Measurements from ENCODE around the gene PLCZ1. TPM values are rescaled to one million over a fixed set of nuclear protein-coding genes. Genes with fewer than 3 reads are reported as not detected.

Gene PLCZ1
- total RNA-seq, 1 donor from 2014 or later: not detected

GRCh38 chr12:18646286-18646890, 91.4 kb downstream of the PLCZ1 start:
- no peaks in the 10 kb centered on the region for H3K9me3 Mint-ChIP-seq
- H3K36me3 Mint-ChIP-seq: peaks cover 3% of the 10 kb centered on the region
- DNase-seq (ENCODE audit: extremely low spot score, unreplicated experiment): no peak
- H3K4me1 Mint-ChIP-seq (ENCODE audit: unreplicated experiment): no peaks in the 10 kb centered on the region
- no peak overlapping the region for H3K27ac Mint-ChIP-seq
- peaks cover 3% of the 10 kb centered on the region for H3K27me3 Mint-ChIP-seq
- TF ChIP-seq CTCF (conservative IDR thresholded peaks at IDR 0.05): no peak
- H3K4me3 Mint-ChIP-seq: no peak overlapping the region

GRCh38 chr12:18644564-18644963, 93.2 kb downstream of the PLCZ1 start:
- Mint-ChIP-seq H3K27me3 (peaks cover 3% of the 10 kb centered on the region), H3K4me3 (no peak overlapping the region), H3K27ac (no peak overlapping the region), H3K36me3 (no peaks in the 10 kb centered on the region), H3K4me1 (ENCODE audit: unreplicated experiment) (no peaks in the 10 kb centered on the region), H3K9me3 (no peaks in the 10 kb centered on the region)
- no peak for TF ChIP-seq CTCF (conservative IDR thresholded peaks at IDR 0.05)
- no peak for DNase-seq (ENCODE audit: extremely low spot score, unreplicated experiment)

GRCh38 chr12:18643681-18644080, 94.1 kb downstream of the PLCZ1 start:
- no peak for DNase-seq (ENCODE audit: extremely low spot score, unreplicated experiment)
- no peak overlapping the region for H3K27ac Mint-ChIP-seq
- H3K36me3 Mint-ChIP-seq: no peaks in the 10 kb centered on the region

GRCh38 chr12:18640321-18640955, 97.4 kb downstream of the PLCZ1 start:
- H3K27me3 Mint-ChIP-seq: no peaks in the 10 kb centered on the region
- peaks cover 6% of the 10 kb centered on the region for H3K36me3 Mint-ChIP-seq
- DNase-seq (ENCODE audit: extremely low spot score, unreplicated experiment): no peak
- H3K4me3 Mint-ChIP-seq: no peak overlapping the region
- no peaks in the 10 kb centered on the region for H3K9me3 Mint-ChIP-seq
- H3K27ac Mint-ChIP-seq: no peak overlapping the region
- TF ChIP-seq CTCF (conservative IDR thresholded peaks at IDR 0.05): no peak
- no peaks in the 10 kb centered on the region for H3K4me1 Mint-ChIP-seq (ENCODE audit: unreplicated experiment)

More at GRCh38 chr12:18643681-18644080, 94.1 kb downstream of the PLCZ1 start:
- TF ChIP-seq CTCF (conservative IDR thresholded peaks at IDR 0.05): no peak
- no peaks in the 10 kb centered on the region for H3K4me1 Mint-ChIP-seq (ENCODE audit: unreplicated experiment)
- H3K27me3 Mint-ChIP-seq: no peaks in the 10 kb centered on the region
- no peak overlapping the region for H3K4me3 Mint-ChIP-seq
- no peaks in the 10 kb centered on the region for H3K9me3 Mint-ChIP-seq

GRCh38 chr12:18634382-18634781, 103.4 kb downstream of the PLCZ1 start:
- Mint-ChIP-seq H3K36me3 (peaks cover 9% of the 10 kb centered on the region), H3K27me3 (no peaks in the 10 kb centered on the region), H3K4me3 (no peak overlapping the region), H3K27ac (no peak overlapping the region), H3K9me3 (no peaks in the 10 kb centered on the region), H3K4me1 (ENCODE audit: unreplicated experiment) (no peaks in the 10 kb centered on the region)
- no peak for DNase-seq (ENCODE audit: extremely low spot score, unreplicated experiment)
- TF ChIP-seq CTCF (conservative IDR thresholded peaks at IDR 0.05): no peak

Other genes with a start within 250 kb of the PLCZ1 start
- gene CAPZA3, start 107 bp upstream of the PLCZ1 start, total RNA-seq (ENCODE audit: low replicate concordance): not detected in 2 replicates

Measured in type B pancreatic cell (in vitro differentiated cells).